ENCODE measurements around the gene TP73. TPM values are rescaled to one million over a fixed set of nuclear protein-coding genes. Genes with fewer than 3 reads are reported as not detected.

The TP73 gene
- total and polyA plus RNA-seq, 7 donors, result under 0.01 to 0.13 (median 0.01) TPM; not detected in 4

- H3K4me1 ChIP-seq, result no peaks in the 10 kb centered on the region
- H3K4me3 ChIP-seq, result no peak overlapping the region
- peaks cover 0 to 2% (median 0%) of the 10 kb centered on the region in 3 donors for H3K27me3 ChIP-seq (ENCODE audit: insufficient read depth in 3 of 3, low read length in 2 of 3)
- no peaks in the 10 kb centered on the region for H3K36me3 ChIP-seq (ENCODE audit: insufficient read depth in 1 of 2, low read depth in 1 of 2)
- H3K9me3 ChIP-seq, result no peaks in the 10 kb centered on the region
- WGBS, 3 donors, result 33 to 36% (median 34%) methylated on average over 33 of the region's 33 CpGs
- peak; percentile 86 to 96 (median 92) for ATAC-seq
- TF ChIP-seq CTCF (IDR thresholded peaks at IDR 0.05), result peak; percentile 75
- no peak overlapping the region for H3K27ac ChIP-seq
- intact Hi-C loops (cut with DNase I), result loop anchor here (1.0 to 2.0 kb wide), 2 partner anchors 29 kb away; no protein-coding TSS in a partner anchor
- peak in 1 of 2 donors; percentile 75 for DNase-seq
Observed at GRCh38 chr1:3695326-3696217, 43.3 kb downstream of the TP73 start.

GRCh38 chr1:3696689-3697088 lies 44.4 kb downstream of the TP73 start:
- intact Hi-C loops (cut with DNase I), result loop anchor here in 1 of 2 donors (2.0 kb wide), 1 partner anchor 28 kb away; no protein-coding TSS in a partner anchor
- Histone ChIP-seq H3K4me3 (no peak overlapping the region), H3K9me3 (no peaks in the 10 kb centered on the region), H3K4me1 (no peaks in the 10 kb centered on the region), H3K27ac (no peak overlapping the region), H3K36me3 (ENCODE audit: insufficient read depth in 1 of 2, low read depth in 1 of 2) (no peaks in the 10 kb centered on the region), H3K27me3 (ENCODE audit: insufficient read depth in 3 of 3, low read length in 2 of 3) (peaks cover 0 to 2% (median 0%) of the 10 kb centered on the region in 3 donors)
- ATAC-seq, result no peak
- no peak for TF ChIP-seq CTCF (IDR thresholded peaks at IDR 0.05)
- WGBS, 3 donors, result 71 to 80% (median 74%) methylated on average over 7 to 9 of the region's 9 CpGs
- DNase-seq, result no peak

GRCh38 chr1:3697104-3697503 lies 44.8 kb downstream of the TP73 start:
- Histone ChIP-seq H3K4me3 (no peak overlapping the region), H3K36me3 (ENCODE audit: insufficient read depth in 1 of 2, low read depth in 1 of 2) (no peaks in the 10 kb centered on the region), H3K4me1 (no peaks in the 10 kb centered on the region), H3K27ac (no peak overlapping the region), H3K27me3 (ENCODE audit: insufficient read depth in 3 of 3, low read length in 2 of 3) (peaks cover 0 to 2% (median 0%) of the 10 kb centered on the region in 3 donors), H3K9me3 (no peaks in the 10 kb centered on the region)
- 82 to 93% (median 91%) methylated on average over 16 to 22 of the region's 22 CpGs for WGBS, 3 donors
- intact Hi-C loops (cut with DNase I), result loop anchor here in 1 of 2 donors (2.0 kb wide), 1 partner anchor 28 kb away; no protein-coding TSS in a partner anchor
- DNase-seq (no peak), ATAC-seq (no peak)
- TF ChIP-seq CTCF (IDR thresholded peaks at IDR 0.05), result no peak

GRCh38 chr1:3697810-3698209 lies 45.5 kb downstream of the TP73 start:
- no peak overlapping the region for H3K27ac ChIP-seq
- H3K27me3 ChIP-seq (ENCODE audit: insufficient read depth in 3 of 3, low read length in 2 of 3), result peaks cover 0 to 2% (median 0%) of the 10 kb centered on the region in 3 donors
- no peak overlapping the region for H3K4me3 ChIP-seq
- 68 to 82% (median 75%) methylated on average over 12 of the region's 12 CpGs for WGBS, 3 donors
- no peak for ATAC-seq
- H3K9me3 ChIP-seq, result no peaks in the 10 kb centered on the region
- intact Hi-C loops (cut with DNase I), result loop anchor here in 1 of 2 donors (2.0 kb wide), 1 partner anchor 27 kb away; no protein-coding TSS in a partner anchor
- H3K4me1 ChIP-seq, result no peaks in the 10 kb centered on the region
- no peaks in the 10 kb centered on the region for H3K36me3 ChIP-seq (ENCODE audit: insufficient read depth in 1 of 2, low read depth in 1 of 2)
- no peak for DNase-seq
- TF ChIP-seq CTCF (IDR thresholded peaks at IDR 0.05), result no peak

All from psoas muscle (tissue), 8 donors.